CD8-positive, alpha-beta memory T cell (primary cell): ENCODE results near the gene NPSR1. TPM values are rescaled to one million over a fixed set of nuclear protein-coding genes. Genes with fewer than 3 reads are reported as not detected.

ENCODE experiments used
- CTCF ChIA-PET: fragments of 350-600 bp; sonication (Branson Sonifier 250); formaldehyde crosslinking; loops from one replicate; lab custom pipeline; 2021; ENCODE audit warnings: antibody characterized with exemption; lab: Charles Lee
- POLR2A ChIA-PET: fragments of 350-600 bp; sonication (Branson Sonifier 250); formaldehyde crosslinking; loops from one replicate; lab custom pipeline; 2021; ENCODE audit warnings: antibody characterized with exemption; lab: Charles Lee
- DNase-seq, 5 donors: peaks; one replicate each; pipeline versions ENCODE4 v3.0.0 to v3.0.0-alpha.2; 2020 to 2022; ENCODE audit warnings: mixed read lengths in 1 of 5
- H3K27ac ChIP-seq: one replicate; pipeline ENCODE4 v1.7.0; 2013; ENCODE audit warnings: low read depth, mild to moderate bottlenecking, low read length, moderate library complexity
- H3K27me3 ChIP-seq: 2 replicates; pipeline ENCODE4 v1.7.0; 2013; ENCODE audit warnings: low read length, mild to moderate bottlenecking; ENCODE audit not compliant: insufficient read depth, poor library complexity, severe bottlenecking
- H3K36me3 ChIP-seq: 2 replicates; pipeline ENCODE4 v1.7.0; 2013; ENCODE audit warnings: mild to moderate bottlenecking, low read length, moderate library complexity; ENCODE audit not compliant: insufficient read depth
- H3K4me1 ChIP-seq: 2 replicates; pipeline ENCODE4 v1.7.0; 2013; ENCODE audit warnings: mild to moderate bottlenecking, low read length, moderate library complexity; ENCODE audit not compliant: insufficient read depth
- H3K4me3 ChIP-seq: 2 replicates; pipeline ENCODE4 v1.7.0; 2013; ENCODE audit warnings: mild to moderate bottlenecking, low read length
- H3K9me3 ChIP-seq: 2 replicates; pipeline ENCODE4 v1.7.0; 2013; ENCODE audit warnings: mild to moderate bottlenecking, low read length
- H3K27ac Mint-ChIP-seq, 8 donors: one replicate each; pipeline ENCODE4 v1.8.0; 2020 to 2021; ENCODE audit warnings: mixed read lengths in 8 of 8, mild to moderate bottlenecking in 6 of 8, inconsistent platforms in 3 of 8, moderate library complexity in 3 of 8
- H3K27me3 Mint-ChIP-seq, 2 donors: one replicate each; pipeline ENCODE4 v1.8.0; 2020 to 2021; ENCODE audit warnings: mixed read lengths in 2 of 2, mild to moderate bottlenecking in 1 of 2, moderate library complexity in 1 of 2
- H3K36me3 Mint-ChIP-seq, 3 donors: one replicate each; pipeline ENCODE4 v1.8.0; 2020 to 2021; ENCODE audit warnings: mixed read lengths in 3 of 3, inconsistent platforms in 1 of 3, mild to moderate bottlenecking in 1 of 3
- H3K4me1 Mint-ChIP-seq, 3 donors: one replicate each; pipeline ENCODE4 v1.8.0; 2020 to 2021; ENCODE audit warnings: mixed read lengths in 3 of 3, inconsistent platforms in 1 of 3, mild to moderate bottlenecking in 1 of 3
- H3K4me3 Mint-ChIP-seq, 7 donors: one replicate each; pipeline ENCODE4 v1.8.0; 2020 to 2021; ENCODE audit warnings: mixed read lengths in 7 of 7, mild to moderate bottlenecking in 6 of 7, moderate library complexity in 4 of 7, inconsistent platforms in 2 of 7
- H3K9me3 Mint-ChIP-seq, 5 donors: one replicate each; pipeline ENCODE4 v1.8.0; 2020 to 2022; ENCODE audit warnings: mixed read lengths in 5 of 5, mild to moderate bottlenecking in 3 of 5, moderate library complexity in 2 of 5, inconsistent platforms in 1 of 5
- polyA plus RNA-seq: library from polyadenylated mRNA; unstranded; fragments of 300-500 nt; fragmentation: Illumina TruSeq; gene quantifications from one replicate; pipeline ENCODE4 v1.2.3, GENCODE V29; 2021
- total RNA-seq, 2 experiments: library from RNA; stranded (reverse); gene quantifications; one replicate each; pipeline ENCODE4 v1.2.3, GENCODE V29; 2021

NPSR1 gene
- total and polyA plus RNA-seq, 3 experiments from 2014 or later, result not detected

GRCh38 chr7:34832020-34832419 is 174.0 kb downstream of the NPSR1 start:
- H3K4me1 Mint-ChIP-seq, result no peaks in the 10 kb centered on the region
- Histone ChIP-seq H3K36me3 (no peaks in the 10 kb centered on the region), H3K4me1 (no peaks in the 10 kb centered on the region), H3K27me3 (no peaks in the 10 kb centered on the region), H3K4me3 (no peak overlapping the region), H3K27ac (no peak overlapping the region), H3K9me3 (no peaks in the 10 kb centered on the region)
- H3K4me3 Mint-ChIP-seq, result no peak overlapping the region
- no peaks in the 10 kb centered on the region for H3K9me3 Mint-ChIP-seq
- H3K27me3 Mint-ChIP-seq, result peaks cover 2 to 36% of the 10 kb centered on the region in 2 donors
- H3K36me3 Mint-ChIP-seq, result no peaks in the 10 kb centered on the region
- no peak overlapping the region for H3K27ac Mint-ChIP-seq
- CTCF ChIA-PET, result no interaction called here
- POLR2A ChIA-PET, result no interaction called here
- DNase-seq, result no peak

DNA sequence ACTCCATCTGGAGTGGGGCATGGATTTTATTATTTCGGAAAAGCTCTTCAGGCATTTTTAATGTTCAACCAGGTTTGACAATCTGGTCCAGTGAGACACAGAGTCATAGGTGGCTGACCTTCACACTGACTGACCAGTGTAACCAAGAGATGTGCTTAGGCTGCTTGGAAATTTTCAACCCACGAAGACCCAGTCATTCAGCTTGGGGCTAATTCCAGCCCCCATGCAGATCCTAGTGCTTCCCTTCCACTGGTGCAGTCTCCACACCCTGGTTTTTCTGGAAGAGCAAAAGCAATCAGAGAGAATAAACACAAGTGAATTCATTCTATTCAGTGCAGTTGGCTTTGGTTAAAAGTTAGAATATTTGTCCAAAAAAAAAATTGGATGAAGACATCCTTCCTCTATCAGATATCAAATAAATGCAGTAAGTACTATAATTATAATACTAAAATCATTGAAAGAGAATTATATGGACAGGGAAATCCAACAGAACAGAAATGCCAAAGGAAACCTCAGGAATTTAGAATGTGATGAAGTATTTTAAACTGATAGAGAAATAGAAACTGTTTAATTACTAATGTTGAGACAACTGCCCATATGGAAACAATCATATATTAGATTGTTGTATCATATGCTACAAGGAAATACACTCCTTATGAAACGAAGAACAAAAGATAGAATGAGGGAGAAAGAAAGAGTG is 178.0 kb downstream of the NPSR1 start:
- H3K27ac Mint-ChIP-seq, result no peak overlapping the region
- Histone ChIP-seq H3K4me1 (no peaks in the 10 kb centered on the region), H3K27me3 (no peaks in the 10 kb centered on the region), H3K36me3 (no peaks in the 10 kb centered on the region), H3K4me3 (no peak overlapping the region), H3K27ac (no peak overlapping the region), H3K9me3 (no peaks in the 10 kb centered on the region)
- CTCF ChIA-PET, result no interaction called here
- POLR2A ChIA-PET, result no interaction called here
- DNase-seq, result no peak
- no peaks in the 10 kb centered on the region for H3K9me3 Mint-ChIP-seq
- no peaks in the 10 kb centered on the region for H3K4me1 Mint-ChIP-seq
- H3K4me3 Mint-ChIP-seq, result no peak overlapping the region
- no peaks in the 10 kb centered on the region for H3K36me3 Mint-ChIP-seq
- H3K27me3 Mint-ChIP-seq, result peaks cover 5 to 36% of the 10 kb centered on the region in 2 donors

GRCh38 chr7:34837316-34837715 is 179.3 kb downstream of the NPSR1 start:
- H3K27me3 Mint-ChIP-seq, result peaks cover 5 to 30% of the 10 kb centered on the region in 2 donors
- Histone ChIP-seq H3K4me3 (no peak overlapping the region), H3K27me3 (no peaks in the 10 kb centered on the region), H3K9me3 (no peaks in the 10 kb centered on the region), H3K36me3 (no peaks in the 10 kb centered on the region), H3K27ac (no peak overlapping the region), H3K4me1 (no peaks in the 10 kb centered on the region)
- no peaks in the 10 kb centered on the region for H3K9me3 Mint-ChIP-seq
- POLR2A ChIA-PET, result no interaction called here
- CTCF ChIA-PET, result no interaction called here
- H3K36me3 Mint-ChIP-seq, result no peaks in the 10 kb centered on the region
- no peaks in the 10 kb centered on the region for H3K4me1 Mint-ChIP-seq
- no peak overlapping the region for H3K4me3 Mint-ChIP-seq
- DNase-seq, result no peak
- H3K27ac Mint-ChIP-seq, result no peak overlapping the region

- H3K36me3 ChIP-seq, result no peaks in the 10 kb centered on the region
- H3K4me3 ChIP-seq, result no peak overlapping the region
- ChIA-PET POLR2A (no interaction called here), CTCF (no interaction called here)
- H3K4me1 ChIP-seq, result no peaks in the 10 kb centered on the region
- Mint-ChIP-seq H3K4me1 (no peaks in the 10 kb centered on the region), H3K27ac (peak overlapping the region in 2 of 8 donors; percentile 12 to 52), H3K27me3 (peaks cover 5 to 28% of the 10 kb centered on the region in 2 donors), H3K4me3 (no peak overlapping the region), H3K9me3 (no peaks in the 10 kb centered on the region), H3K36me3 (no peaks in the 10 kb centered on the region)
- no peaks in the 10 kb centered on the region for H3K9me3 ChIP-seq
- H3K27ac ChIP-seq, result no peak overlapping the region
- no peaks in the 10 kb centered on the region for H3K27me3 ChIP-seq
- DNase-seq, result no peak
Measured at GRCh38 chr7:34837801-34838201, 179.8 kb downstream of the NPSR1 start.

- CTCF ChIA-PET, result no interaction called here
- POLR2A ChIA-PET, result no interaction called here
- DNase-seq, result no peak
- Histone ChIP-seq H3K36me3 (no peaks in the 10 kb centered on the region), H3K27me3 (no peaks in the 10 kb centered on the region), H3K27ac (no peak overlapping the region), H3K4me1 (no peaks in the 10 kb centered on the region), H3K4me3 (no peak overlapping the region), H3K9me3 (no peaks in the 10 kb centered on the region)
- Mint-ChIP-seq H3K36me3 (no peaks in the 10 kb centered on the region), H3K4me3 (no peak overlapping the region), H3K9me3 (peaks cover 0 to 3% (median 0%) of the 10 kb centered on the region in 5 donors), H3K4me1 (no peaks in the 10 kb centered on the region), H3K27me3 (peaks cover 5 to 25% of the 10 kb centered on the region in 2 donors), H3K27ac (peak overlapping the region in 1 of 8 donors; percentile 52)
Measured at GRCh38 chr7:34838329-34838728, 180.3 kb downstream of the NPSR1 start.

DNA sequence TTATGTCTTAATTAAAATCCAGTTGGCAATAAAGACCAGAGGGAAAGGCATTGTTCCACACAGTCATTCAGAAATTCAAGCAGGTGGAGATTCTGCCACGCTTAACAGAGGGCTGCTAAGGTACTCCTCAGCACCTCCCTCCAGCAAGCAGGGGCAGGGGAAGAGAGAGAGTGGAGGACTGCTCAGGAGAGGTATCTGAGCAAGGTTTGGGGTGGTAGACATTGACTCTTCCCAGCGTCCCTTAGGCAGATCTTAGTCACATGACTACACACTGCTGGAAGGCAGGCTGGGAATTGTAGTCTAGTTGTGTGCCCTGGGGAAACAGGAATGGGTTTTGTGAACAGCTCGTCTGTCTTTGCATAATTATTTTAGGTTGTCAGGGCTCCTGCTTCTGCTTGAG is 181.6 kb downstream of the NPSR1 start:
- H3K4me3 ChIP-seq, result no peak overlapping the region
- POLR2A ChIA-PET, result no interaction called here
- H3K36me3 ChIP-seq, result no peaks in the 10 kb centered on the region
- no peaks in the 10 kb centered on the region for H3K27me3 ChIP-seq
- Mint-ChIP-seq H3K4me1 (no peaks in the 10 kb centered on the region), H3K4me3 (no peak overlapping the region), H3K27ac (no peak overlapping the region), H3K36me3 (no peaks in the 10 kb centered on the region), H3K27me3 (peaks cover 5 to 20% of the 10 kb centered on the region in 2 donors), H3K9me3 (peaks cover 0 to 3% (median 0%) of the 10 kb centered on the region in 5 donors)
- DNase-seq, result no peak
- no peaks in the 10 kb centered on the region for H3K9me3 ChIP-seq
- no peak overlapping the region for H3K27ac ChIP-seq
- no peaks in the 10 kb centered on the region for H3K4me1 ChIP-seq
- CTCF ChIA-PET, result no interaction called here

GRCh38 chr7:34840176-34840785 is 182.3 kb downstream of the NPSR1 start:
- Mint-ChIP-seq H3K9me3 (peaks cover 0 to 3% (median 0%) of the 10 kb centered on the region in 5 donors), H3K27ac (no peak overlapping the region), H3K27me3 (peaks cover 5 to 18% of the 10 kb centered on the region in 2 donors), H3K36me3 (no peaks in the 10 kb centered on the region), H3K4me1 (peaks cover under 1 to 2% (median 1%) of the 10 kb centered on the region in 3 donors), H3K4me3 (no peak overlapping the region)
- DNase-seq, result no peak
- no peaks in the 10 kb centered on the region for H3K4me1 ChIP-seq
- CTCF ChIA-PET, result no interaction called here
- no peaks in the 10 kb centered on the region for H3K36me3 ChIP-seq
- no peak overlapping the region for H3K4me3 ChIP-seq
- no peaks in the 10 kb centered on the region for H3K9me3 ChIP-seq
- POLR2A ChIA-PET, result no interaction called here
- H3K27me3 ChIP-seq, result no peaks in the 10 kb centered on the region
- no peak overlapping the region for H3K27ac ChIP-seq

DNA sequence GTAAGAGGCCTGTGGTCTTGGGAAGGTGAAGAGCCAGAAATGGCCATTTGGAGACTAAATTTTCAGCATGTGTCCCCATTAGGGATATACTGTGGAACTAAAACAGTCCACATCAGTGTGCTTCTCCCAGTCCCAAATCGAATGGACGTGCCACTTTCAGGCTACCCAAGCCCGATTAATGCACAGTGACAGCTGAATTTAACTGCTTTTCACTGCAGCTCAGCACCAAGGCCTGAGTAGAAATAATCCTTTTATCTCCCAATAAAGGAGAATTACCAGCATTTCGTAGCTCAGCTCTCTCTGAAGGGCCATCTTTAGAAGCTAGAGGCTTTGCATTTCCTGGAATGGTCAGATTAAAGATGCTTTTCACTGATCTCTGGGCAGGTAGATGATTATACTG is 183.3 kb downstream of the NPSR1 start:
- no peak overlapping the region for H3K4me3 ChIP-seq
- H3K4me1 ChIP-seq, result no peaks in the 10 kb centered on the region
- Mint-ChIP-seq H3K4me3 (no peak overlapping the region), H3K27me3 (peaks cover 8 to 24% of the 10 kb centered on the region in 2 donors), H3K9me3 (peaks cover 0 to 3% (median 0%) of the 10 kb centered on the region in 5 donors), H3K27ac (no peak overlapping the region), H3K36me3 (no peaks in the 10 kb centered on the region), H3K4me1 (peaks cover 2 to 5% (median 4%) of the 10 kb centered on the region in 3 donors)
- H3K27me3 ChIP-seq, result no peaks in the 10 kb centered on the region
- no peak for DNase-seq
- no peaks in the 10 kb centered on the region for H3K9me3 ChIP-seq
- CTCF ChIA-PET, result no interaction called here
- POLR2A ChIA-PET, result no interaction called here
- H3K36me3 ChIP-seq, result no peaks in the 10 kb centered on the region
- H3K27ac ChIP-seq, result no peak overlapping the region
